SK-N-SH treated with all-trans-retinoic acid at 6 μM for 48 hours (cell line): ENCODE data around the gene FUOM.

Source experiments
- BACH2 ChIP-seq: fragments of 250-450 bp; sonication (Bioruptor Pico); IDR thresholded peaks from 2 replicates; pipeline ENCODE4 v1.9.0; 2021; ENCODE audit warnings: mild to moderate bottlenecking, borderline replicate concordance
- TCF4 ChIP-seq: fragments of 250-450 bp; sonication (Bioruptor Pico); IDR thresholded peaks from 2 replicates; pipeline ENCODE4 v1.8.0; 2021; ENCODE audit warnings: mild to moderate bottlenecking, moderate library complexity, borderline replicate concordance
- ZFP3 ChIP-seq: fragments of 250-450 bp; sonication (Bioruptor Pico); IDR thresholded peaks from 2 replicates; pipeline ENCODE4 v1.5.0; 2020; ENCODE audit warnings: mild to moderate bottlenecking, moderate library complexity
- ZFP30 ChIP-seq: fragments of 450-650 bp; formaldehyde crosslinking; IDR thresholded peaks from 2 replicates; pipeline ENCODE4 v1.5.0; 2022; ENCODE audit warnings: mild to moderate bottlenecking, moderate library complexity

DNA sequence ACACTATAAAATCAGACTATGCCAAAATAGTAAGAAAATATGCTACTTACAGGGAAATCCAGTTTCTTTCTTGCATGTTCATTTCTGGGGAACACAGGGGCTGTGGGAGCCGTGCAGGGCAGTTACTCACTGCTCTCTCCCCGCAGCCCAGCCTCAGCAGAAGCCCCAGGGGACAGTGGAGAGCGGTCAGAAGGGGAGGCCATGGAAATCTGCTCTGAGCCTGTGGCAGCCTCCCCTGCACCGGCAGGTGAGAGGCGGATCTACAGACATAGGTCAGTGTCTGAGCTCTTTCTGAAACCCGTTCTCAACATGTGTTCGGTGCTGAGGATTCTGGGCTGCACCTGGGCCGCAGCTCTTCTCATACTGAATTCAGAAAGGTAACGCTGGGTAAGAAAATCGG, 46.2 kb downstream of the FUOM start:
- TF ChIP-seq ZFP30 (no peak), ZFP3 (CRISPR knock-in tag) (no peak), BACH2 (CRISPR knock-in tag) (no peak), TCF4 (CRISPR knock-in tag) (no peak)
